D721Med (cell line): ENCODE data around the gene MCCC2.

ENCODE experiments used
- DNase-seq: peaks from one replicate; pipeline ENCODE4 v3.0.0; 2011; ENCODE audit warnings: low spot score; ENCODE audit not compliant: insufficient read length
- FAIRE-seq: peaks from 2 replicates; lab custom pipeline; 2011; peaks lifted over from hg19 to GRCh38; lab: Jason Lieb, UNC
- CTCF ChIP-seq: IDR thresholded peaks from 2 replicates; pipeline ENCODE4 v1.5.1; 2012; ENCODE audit warnings: mild to moderate bottlenecking, control low read depth; ENCODE audit not compliant: insufficient read depth; ENCODE audit errors: missing control alignments

The MCCC2 gene

DNA sequence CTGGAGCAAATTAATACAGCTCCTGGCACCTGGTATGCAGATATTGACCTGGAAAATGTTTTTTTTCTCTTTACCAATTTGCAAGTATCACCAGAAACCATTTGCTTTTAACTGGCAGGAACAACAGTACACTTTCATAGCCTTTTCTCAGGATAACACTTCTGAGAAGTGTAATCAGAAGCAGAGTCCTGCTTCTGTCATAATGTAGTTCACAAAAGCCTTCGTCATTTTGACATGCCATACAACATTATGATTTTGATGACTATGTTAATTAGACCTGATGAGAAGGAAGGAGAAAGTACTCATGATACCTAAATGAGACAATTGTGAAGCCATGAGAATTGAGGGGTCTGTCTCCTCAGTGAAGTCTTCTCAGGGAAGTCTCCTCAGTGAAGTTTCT lies 90.8 kb downstream of the MCCC2 start:
- DNase-seq: no peak
- no peak for FAIRE-seq
- no peak for TF ChIP-seq CTCF

DNA sequence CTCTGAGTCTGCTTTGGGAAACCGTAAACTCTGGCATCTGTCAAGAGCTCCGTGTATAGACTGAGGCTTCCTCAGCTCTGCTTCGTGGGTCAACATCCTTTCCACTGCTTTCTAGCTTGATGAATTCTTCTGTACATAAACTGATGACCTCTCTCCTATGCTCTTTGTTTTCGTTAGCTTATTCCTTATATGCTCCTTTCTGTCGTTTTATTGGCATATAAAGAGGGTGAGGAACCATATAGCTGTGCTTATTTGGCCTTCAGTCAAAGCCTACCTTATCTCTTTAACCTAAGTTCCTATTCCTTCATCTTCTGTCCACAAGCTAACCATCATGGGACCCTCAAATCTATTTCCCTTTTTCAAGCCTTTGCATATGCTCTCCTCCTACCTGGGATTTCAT lies 92.6 kb downstream of the MCCC2 start:
- no peak for FAIRE-seq
- no peak for TF ChIP-seq CTCF
- DNase-seq: no peak

DNA sequence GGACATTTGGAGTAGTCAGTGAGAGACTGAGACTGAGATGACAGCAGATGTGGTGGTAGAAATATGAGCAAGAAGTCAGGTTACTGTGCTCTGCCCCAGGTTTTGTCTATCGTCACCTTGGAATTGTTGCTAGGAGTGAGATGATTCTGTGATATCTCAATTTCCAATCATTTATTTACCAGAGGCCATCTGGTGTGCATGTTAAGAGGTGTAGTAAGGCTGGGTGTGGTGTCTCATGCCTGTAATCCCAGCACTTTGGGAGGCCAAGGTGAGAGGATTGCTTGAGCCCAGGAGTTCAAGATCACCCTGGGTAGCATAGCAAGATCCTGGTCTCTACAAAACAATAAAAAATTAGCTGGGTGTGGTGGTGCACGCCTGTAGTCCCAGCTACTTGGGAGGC lies 93.4 kb downstream of the MCCC2 start:
- DNase-seq (no peak), FAIRE-seq (no peak)
- TF ChIP-seq CTCF: no peak

- DNase-seq: no peak
- FAIRE-seq: no peak
- TF ChIP-seq CTCF: no peak
Measured at GRCh38 chr5:71681296-71681695, 94.2 kb downstream of the MCCC2 start.

- DNase-seq (no peak), FAIRE-seq (no peak)
- TF ChIP-seq CTCF: no peak
Measured at GRCh38 chr5:71684309-71684708, 97.2 kb downstream of the MCCC2 start.

GRCh38 chr5:71693828-71694427 lies 106.8 kb downstream of the MCCC2 start:
- no peak for TF ChIP-seq CTCF
- FAIRE-seq (no peak), DNase-seq (no peak)

- no peak for TF ChIP-seq CTCF
- DNase-seq: no peak
Measured at GRCh38 chr5:71695071-71695470, 107.9 kb downstream of the MCCC2 start.

More at GRCh38 chr5:71695071-71695470, 107.9 kb downstream of the MCCC2 start:
- FAIRE-seq: no peak
